HG03439 (cell line): ENCODE results near the gene PITRM1.
A peak's percentile ranks its signal among the peaks of the same experiment; 100 is the strongest.
"Not testable (repeated sequence)": the region's sequence is repeated elsewhere in the genome, so short reads cannot be mapped to it uniquely, and the experiment has no call there.

Source experiments
- ATAC-seq: cut with Tn5 transposase; IDR thresholded peaks from one replicate; pipeline ENCODE4 v1.9.1; 2021; ENCODE audit warnings: mild to moderate bottlenecking, moderate library complexity; ENCODE audit not compliant: unreplicated experiment

The PITRM1 gene

GRCh38 chr10:3199488-3199887 lies 26.9 kb upstream of the PITRM1 start:
- no peak for ATAC-seq

GRCh38 chr10:3198900-3199299 lies 26.3 kb upstream of the PITRM1 start:
- no peak for ATAC-seq

- ATAC-seq = peak; percentile 55
Observed at GRCh38 chr10:3197348-3198003, 24.9 kb upstream of the PITRM1 start.

- no peak for ATAC-seq
Observed at GRCh38 chr10:3196958-3197347, 24.4 kb upstream of the PITRM1 start.

GRCh38 chr10:3196482-3196881 lies 23.9 kb upstream of the PITRM1 start:
- ATAC-seq = no peak

GRCh38 chr10:3195726-3196125 lies 23.1 kb upstream of the PITRM1 start:
- ATAC-seq = no peak

GRCh38 chr10:3195286-3195685 lies 22.7 kb upstream of the PITRM1 start:
- ATAC-seq = no peak

- no peak for ATAC-seq
Observed at GRCh38 chr10:3194871-3195270, 22.3 kb upstream of the PITRM1 start.

GRCh38 chr10:3193751-3194150 lies 21.2 kb upstream of the PITRM1 start:
- no peak for ATAC-seq

GRCh38 chr10:3192856-3193635 lies 20.5 kb upstream of the PITRM1 start:
- no peak for ATAC-seq

- ATAC-seq = no peak
Observed at GRCh38 chr10:3190817-3191216, 18.2 kb upstream of the PITRM1 start.

GRCh38 chr10:3187229-3187628 lies 14.6 kb upstream of the PITRM1 start:
- not testable (repeated sequence) for ATAC-seq

GRCh38 chr10:3186368-3186767 lies 13.8 kb upstream of the PITRM1 start:
- ATAC-seq = no peak

GRCh38 chr10:3185386-3185785 lies 12.8 kb upstream of the PITRM1 start:
- no peak for ATAC-seq

- no peak for ATAC-seq
Observed at GRCh38 chr10:3180355-3181025, 7.9 kb upstream of the PITRM1 start.

- no peak for ATAC-seq
Observed at GRCh38 chr10:3179174-3179573, 6.6 kb upstream of the PITRM1 start.

- ATAC-seq = no peak
Observed at GRCh38 chr10:3178042-3178441, 5.5 kb upstream of the PITRM1 start.

- peak; percentile 26 for ATAC-seq
Observed at GRCh38 chr10:3173171-3173878, 743 bp upstream of the PITRM1 start.

GRCh38 chr10:3172081-3172445 lies 519 bp downstream of the PITRM1 start:
- ATAC-seq = no peak

- ATAC-seq = not testable (repeated sequence)
Observed at GRCh38 chr10:3171488-3171887, 1.1 kb downstream of the PITRM1 start.

GRCh38 chr10:3169673-3170072 lies 2.9 kb downstream of the PITRM1 start:
- no peak for ATAC-seq
